Lung (tissue), 12 donors: ENCODE measurements around the gene MYZAP. TPM values are rescaled to one million over a fixed set of nuclear protein-coding genes. Genes with fewer than 3 reads are reported as not detected.
A peak's percentile ranks its signal among the peaks of the same experiment; 100 is the strongest.

Source experiments
- ATAC-seq: fragments of 200-7000 bp; cut with Tn5 transposase; one replicate; pipeline ENCODE4 v1.9.1; 2020; ENCODE audit warnings: moderate number of reproducible peaks; ENCODE audit not compliant: insufficient read depth, low FRiP score
- DNase-seq, 3 donors: peaks; one replicate each; pipeline ENCODE4 v3.0.0-alpha.2; 2013 to 2017
- H3K27ac ChIP-seq, 2 donors: one replicate each; pipeline ENCODE4 v1.5.1; 2013; ENCODE audit warnings: mild to moderate bottlenecking in 2 of 2, moderate library complexity in 2 of 2, control low read depth in 1 of 2, inconsistent platforms in 1 of 2, low read depth in 1 of 2, low read length in 1 of 2
- H3K27me3 ChIP-seq, 3 donors: one replicate each; pipeline ENCODE4 v1.5.1; 2013; ENCODE audit warnings: low read length in 2 of 3; ENCODE audit not compliant: control insufficient read depth in 3 of 3, insufficient read depth in 3 of 3
- H3K36me3 ChIP-seq, 4 donors: one replicate each; pipeline ENCODE4 v1.5.1; 2013; ENCODE audit warnings: low read length in 4 of 4, mild to moderate bottlenecking in 1 of 4, moderate library complexity in 1 of 4; ENCODE audit not compliant: control insufficient read depth in 4 of 4, insufficient read depth in 4 of 4
- H3K4me1 ChIP-seq, 5 donors: one replicate each; pipeline ENCODE4 v1.5.1; 2013; ENCODE audit warnings: low read length in 5 of 5, mild to moderate bottlenecking in 2 of 5, moderate library complexity in 1 of 5; ENCODE audit not compliant: control insufficient read depth in 5 of 5, insufficient read depth in 5 of 5
- H3K4me3 ChIP-seq: one replicate; pipeline ENCODE4 v1.5.1; 2013; ENCODE audit warnings: mild to moderate bottlenecking, control low read depth, moderate library complexity
- H3K9ac ChIP-seq, 2 donors: one replicate each; pipeline ENCODE4 v1.5.1; 2013; ENCODE audit warnings: low read length in 2 of 2, control low read depth in 1 of 2; ENCODE audit not compliant: insufficient read depth in 1 of 2
- H3K9me3 ChIP-seq, 4 donors: one replicate each; pipeline ENCODE4 v1.5.1; 2013; ENCODE audit warnings: low read length in 3 of 4, mild to moderate bottlenecking in 1 of 4, moderate library complexity in 1 of 4; ENCODE audit not compliant: control insufficient read depth in 4 of 4, insufficient read depth in 3 of 4
- CTCF ChIP-seq: IDR thresholded peaks from 2 replicates; pipeline ENCODE4 v1.5.1; 2012; ENCODE audit warnings: mild to moderate bottlenecking; ENCODE audit errors: control extremely low read depth, extremely low read depth
- WGBS, 2 donors: extraction: QIAGEN DNeasy Blood & Tissue Kit; methylation state at CpG; one replicate each; pipeline ENCODE4 v1.1.7; 2013; 5-methylcytosine and 5-hydroxymethylcytosine counted together
- polyA plus RNA-seq, 2 donors: library from polyadenylated mRNA; stranded (reverse); fragments of 200-250 nt; gene quantifications; one replicate each; pipeline ENCODE4 v1.2.1, GENCODE V29; 2013
- total RNA-seq, 2 donors: library from RNA; depleted of rRNA in 1 of 2; stranded (reverse); fragments of >200 nt in 1 of 2; gene quantifications; one replicate each; pipeline ENCODE4 v1.2.1, GENCODE V29; 2014 to 2021
- donor health status: control.
- donor health status: control.
- donor health status: Bipolar disorder and iron deficiency.
- donor health status: healthy.
- donor health status: DM: yes; HTN: yes; CAD: no.

MYZAP gene
- total and polyA plus RNA-seq, 4 donors, result 6.9 to 36.9 (median 11.6) TPM

GRCh38 chr15:57720867-57721266 is 129.2 kb downstream of the MYZAP start:
- Histone ChIP-seq H3K36me3 (peaks cover 0 to 10% (median 9%) of the 10 kb centered on the region in 4 donors), H3K4me3 (no peak overlapping the region), H3K9ac (no peak overlapping the region), H3K27ac (no peak overlapping the region), H3K4me1 (peaks cover 0 to 4% (median 0%) of the 10 kb centered on the region in 5 donors), H3K27me3 (no peaks in the 10 kb centered on the region), H3K9me3 (peaks cover 0 to 2% (median 0%) of the 10 kb centered on the region in 4 donors)
- DNase-seq (peak in 2 of 3 donors; percentile 14 to 39), ATAC-seq (no peak)
- no peak for TF ChIP-seq CTCF
- WGBS, 2 donors, result 56 to 61% methylated on average over 3 of the region's 3 CpGs

GRCh38 chr15:57726411-57726810 is 134.7 kb downstream of the MYZAP start:
- no peak for TF ChIP-seq CTCF
- Histone ChIP-seq H3K27ac (no peak overlapping the region), H3K36me3 (no peaks in the 10 kb centered on the region), H3K9me3 (peaks cover 0 to 2% (median 0%) of the 10 kb centered on the region in 4 donors), H3K4me1 (peaks cover 0 to 1% (median 0%) of the 10 kb centered on the region in 5 donors), H3K9ac (no peak overlapping the region), H3K4me3 (no peak overlapping the region), H3K27me3 (no peaks in the 10 kb centered on the region)
- WGBS, 2 donors, result 72 to 77% methylated on average over 3 of the region's 3 CpGs
- no peak for DNase-seq
- ATAC-seq, result no peak

- Histone ChIP-seq H3K4me3 (no peak overlapping the region), H3K36me3 (no peaks in the 10 kb centered on the region), H3K4me1 (peaks cover 0 to 5% (median 0%) of the 10 kb centered on the region in 5 donors), H3K9me3 (peaks cover 0 to 2% (median 0%) of the 10 kb centered on the region in 4 donors), H3K9ac (no peak overlapping the region), H3K27ac (no peak overlapping the region), H3K27me3 (no peaks in the 10 kb centered on the region)
- WGBS, 2 donors, result 94 to 97% methylated on average over 6 of the region's 6 CpGs
- ATAC-seq (no peak), DNase-seq (no peak)
- no peak for TF ChIP-seq CTCF
Measured at GRCh38 chr15:57727031-57727430, 135.3 kb downstream of the MYZAP start.

GRCh38 chr15:57728436-57728835 is 136.7 kb downstream of the MYZAP start:
- no peak overlapping the region for H3K27ac ChIP-seq
- no peak overlapping the region for H3K4me3 ChIP-seq
- H3K9me3 ChIP-seq, result peaks cover 0 to 2% (median 0%) of the 10 kb centered on the region in 4 donors
- WGBS, 2 donors, result 96 to 98% methylated on average over 8 of the region's 8 CpGs
- peaks cover 0 to 10% (median 3%) of the 10 kb centered on the region in 5 donors for H3K4me1 ChIP-seq
- H3K36me3 ChIP-seq, result no peaks in the 10 kb centered on the region
- no peak for TF ChIP-seq CTCF
- no peaks in the 10 kb centered on the region for H3K27me3 ChIP-seq
- DNase-seq, result no peak
- no peak for ATAC-seq
- no peak overlapping the region for H3K9ac ChIP-seq
